K562 (cell line): Measurements from ENCODE around the gene NDST1. TPM values are rescaled to one million over a fixed set of nuclear protein-coding genes. Genes with fewer than 3 reads are reported as not detected.

ENCODE experiments used
- EP300 ChIP-seq: IDR thresholded peaks from 2 replicates; pipeline ENCODE4 v1.6.1; 2012; ENCODE audit warnings: low read length, improper control_type of control experiment
- KDM1A ChIP-seq, 2 experiments: fragments of 450-650 bp; IDR thresholded peaks; 2 replicates each; pipeline ENCODE4 v1.6.1; 2016; ENCODE audit warnings: mild to moderate bottlenecking in 2 of 2
- MGA ChIP-seq: fragments of 450-650 bp; IDR thresholded peaks from 2 replicates; pipeline ENCODE4 v1.6.1; 2016; ENCODE audit warnings: mild to moderate bottlenecking, moderate library complexity
- MLLT1 ChIP-seq, 2 experiments: fragments of 450-650 bp; IDR thresholded peaks; 2 replicates each; pipeline ENCODE4 v1.6.1; 2016
- SMAD4 ChIP-seq: fragments of 250-450 bp; sonication (Bioruptor Pico); conservative IDR thresholded peaks from 2 replicates; pipeline ENCODE4 v1.8.0; 2021; ENCODE audit warnings: inconsistent platforms, mild to moderate bottlenecking, moderate library complexity
- TRIM24 ChIP-seq, 2 experiments: fragments of 450-650 bp; IDR thresholded peaks; 2 replicates each; pipeline ENCODE4 v1.6.1; 2016
- ZBTB2 ChIP-seq: fragments of 450-650 bp; IDR thresholded peaks from 2 replicates; pipeline ENCODE4 v1.6.1; 2016; ENCODE audit warnings: antibody characterized with exemption
- polyA plus RNA-seq, 8 experiments: library from polyadenylated mRNA; depleted of rRNA in 4 of 8; stranded (reverse) in 5 of 8; unstranded in 3 of 8; fragments of >200 nt; fragmentation: Nextera tagmentation in 2 of 8; fragmentation: Illumina TruSeq in 1 of 8; extraction: Ambion mirVana in 2 of 8; extraction: Trizol in 1 of 8; gene quantifications; 2 replicates each; pipeline versions ENCODE4 v1.2.1 to v1.2.3, GENCODE V29; 2011 to 2014; ENCODE audit warnings: inconsistent platforms in 1 of 8, missing spikeins in 1 of 8
- total RNA-seq, 7 experiments: library from RNA; depleted of rRNA in 6 of 7; stranded (reverse); fragments of >200 nt in 6 of 7; fragmentation: Illumina TruSeq in 2 of 7; extraction: Trizol in 2 of 7; gene quantifications; 2 replicates each; pipeline versions ENCODE4 v1.2.1 to v1.2.3, GENCODE V29; 2011 to 2021; ENCODE audit warnings: low replicate concordance in 1 of 7
- TF ChIP-seq, protein P1 (sequence below): fragments of 450-650 bp; IDR thresholded peaks from 2 replicates; pipeline ENCODE4 v1.7.0; 2016; ENCODE audit warnings: borderline replicate concordance
- TF ChIP-seq, protein P2 (sequence below): IDR thresholded peaks from 2 replicates; pipeline ENCODE4 v1.6.1; 2011; ENCODE audit warnings: borderline replicate concordance, low read depth, mild to moderate bottlenecking, moderate library complexity, low read length; ENCODE audit not compliant: insufficient read depth, poor library complexity, severe bottlenecking

NDST1 gene
- total and polyA plus RNA-seq, 9 of the 15 experiments (the other 6 are each of a cell fraction or from before 2014, with no cell fraction given) = 0.38 to 47.9 (median 9.9) TPM

DNA sequence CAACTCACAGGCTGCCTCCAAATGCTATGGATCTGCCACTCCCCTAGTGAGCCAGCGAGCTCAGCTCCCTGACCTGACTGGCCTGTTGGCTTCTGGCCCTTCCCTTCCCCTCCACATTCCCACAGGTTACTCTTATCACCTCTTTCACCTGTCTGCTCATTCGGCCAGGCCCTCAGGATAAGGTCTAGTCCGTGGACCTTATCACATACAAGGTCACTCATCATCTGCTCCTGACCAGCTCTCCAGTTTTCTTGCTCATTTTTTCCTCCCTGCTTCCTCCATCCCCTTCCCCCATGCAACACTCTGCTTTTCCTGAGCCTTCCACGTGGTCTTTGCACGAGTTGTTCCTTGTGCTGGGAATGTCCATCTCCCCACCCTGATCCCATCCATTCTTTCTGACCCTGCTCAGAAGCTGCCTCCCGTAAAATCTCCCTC, 25.9 kb upstream of the NDST1 start (continued):
- TF ChIP-seq, protein P1, sequence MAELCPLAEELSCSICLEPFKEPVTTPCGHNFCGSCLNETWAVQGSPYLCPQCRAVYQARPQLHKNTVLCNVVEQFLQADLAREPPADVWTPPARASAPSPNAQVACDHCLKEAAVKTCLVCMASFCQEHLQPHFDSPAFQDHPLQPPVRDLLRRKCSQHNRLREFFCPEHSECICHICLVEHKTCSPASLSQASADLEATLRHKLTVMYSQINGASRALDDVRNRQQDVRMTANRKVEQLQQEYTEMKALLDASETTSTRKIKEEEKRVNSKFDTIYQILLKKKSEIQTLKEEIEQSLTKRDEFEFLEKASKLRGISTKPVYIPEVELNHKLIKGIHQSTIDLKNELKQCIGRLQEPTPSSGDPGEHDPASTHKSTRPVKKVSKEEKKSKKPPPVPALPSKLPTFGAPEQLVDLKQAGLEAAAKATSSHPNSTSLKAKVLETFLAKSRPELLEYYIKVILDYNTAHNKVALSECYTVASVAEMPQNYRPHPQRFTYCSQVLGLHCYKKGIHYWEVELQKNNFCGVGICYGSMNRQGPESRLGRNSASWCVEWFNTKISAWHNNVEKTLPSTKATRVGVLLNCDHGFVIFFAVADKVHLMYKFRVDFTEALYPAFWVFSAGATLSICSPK = peak; percentile 74; the same call in 1 of the 2 replicates
- TF ChIP-seq, protein P2, sequence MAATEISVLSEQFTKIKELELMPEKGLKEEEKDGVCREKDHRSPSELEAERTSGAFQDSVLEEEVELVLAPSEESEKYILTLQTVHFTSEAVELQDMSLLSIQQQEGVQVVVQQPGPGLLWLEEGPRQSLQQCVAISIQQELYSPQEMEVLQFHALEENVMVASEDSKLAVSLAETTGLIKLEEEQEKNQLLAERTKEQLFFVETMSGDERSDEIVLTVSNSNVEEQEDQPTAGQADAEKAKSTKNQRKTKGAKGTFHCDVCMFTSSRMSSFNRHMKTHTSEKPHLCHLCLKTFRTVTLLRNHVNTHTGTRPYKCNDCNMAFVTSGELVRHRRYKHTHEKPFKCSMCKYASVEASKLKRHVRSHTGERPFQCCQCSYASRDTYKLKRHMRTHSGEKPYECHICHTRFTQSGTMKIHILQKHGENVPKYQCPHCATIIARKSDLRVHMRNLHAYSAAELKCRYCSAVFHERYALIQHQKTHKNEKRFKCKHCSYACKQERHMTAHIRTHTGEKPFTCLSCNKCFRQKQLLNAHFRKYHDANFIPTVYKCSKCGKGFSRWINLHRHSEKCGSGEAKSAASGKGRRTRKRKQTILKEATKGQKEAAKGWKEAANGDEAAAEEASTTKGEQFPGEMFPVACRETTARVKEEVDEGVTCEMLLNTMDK = no peak
- TF ChIP-seq TRIM24 (IDR thresholded peaks at IDR 0.05) (peak; percentile 81 to 86), SMAD4 (CRISPR knock-in tag) (peak; percentile 71), EP300 (peak; percentile 93), KDM1A (IDR thresholded peaks at IDR 0.05) (peak; percentile 83 to 85), MLLT1 (IDR thresholded peaks at IDR 0.05) (peak; percentile 55 to 78; a peak in 3 of 4 replicates), ZBTB2 (peak; percentile 90), MGA (peak; percentile 67)
